Stimulated activated naive B cell treated with anti-CD40 and anti-IgM and Interleukin-4, amounts not matched to agents 10 μg/mL and 1 μg/mL and 100 μg/mL, for 72 hours (primary cell): ENCODE results near the gene BAZ2B.
"Not testable (repeated sequence)": the region's sequence is repeated elsewhere in the genome, so short reads cannot be mapped to it uniquely, and the experiment has no call there.

Experiments
- ATAC-seq, 2 donors: fragments of 150-1000 bp; cut with Tn5 transposase; replicated peaks; 2 replicates each; pipeline ENCODE4 v1.10.0; 2021; ENCODE audit warnings: moderate library complexity in 1 of 2
- DNase-seq: peaks from one replicate; pipeline ENCODE4 v3.0.0; 2021
- H3K27ac Mint-ChIP-seq: one replicate; pipeline ENCODE4 v1.8.0; 2022; ENCODE audit warnings: mild to moderate bottlenecking, mixed read lengths
- H3K27me3 Mint-ChIP-seq, 2 donors: one replicate each; pipeline ENCODE4 v1.8.0; 2022; ENCODE audit warnings: mixed read lengths in 2 of 2
- H3K36me3 Mint-ChIP-seq, 2 donors: one replicate each; pipeline ENCODE4 v1.8.0; 2022; ENCODE audit warnings: mixed read lengths in 2 of 2, mild to moderate bottlenecking in 1 of 2
- H3K4me1 Mint-ChIP-seq, 2 donors: one replicate each; pipeline ENCODE4 v1.8.0; 2022; ENCODE audit warnings: mixed read lengths in 2 of 2, mild to moderate bottlenecking in 1 of 2
- H3K4me3 Mint-ChIP-seq, 2 donors: one replicate each; pipeline ENCODE4 v1.8.0; 2022; ENCODE audit warnings: mild to moderate bottlenecking in 2 of 2, mixed read lengths in 2 of 2, moderate library complexity in 1 of 2
- H3K9me3 Mint-ChIP-seq, 2 donors: one replicate each; pipeline ENCODE4 v1.8.0; 2022; ENCODE audit warnings: mixed read lengths in 2 of 2, mild to moderate bottlenecking in 1 of 2

Gene BAZ2B

GRCh38 chr2:159382447-159383028 is 233.8 kb downstream of the BAZ2B start:
- Mint-ChIP-seq H3K9me3 (no peaks in the 10 kb centered on the region), H3K4me1 (no peaks in the 10 kb centered on the region), H3K27me3 (no peaks in the 10 kb centered on the region), H3K36me3 (peaks cover 5 to 10% of the 10 kb centered on the region in 2 donors), H3K4me3 (no peak overlapping the region), H3K27ac (no peak overlapping the region)
- ATAC-seq (no peak), DNase-seq (no peak)

GRCh38 chr2:159381574-159381973 is 234.8 kb downstream of the BAZ2B start:
- ATAC-seq (no peak), DNase-seq (no peak)
- no peak overlapping the region for H3K4me3 Mint-ChIP-seq
- H3K9me3 Mint-ChIP-seq = no peaks in the 10 kb centered on the region
- no peak overlapping the region for H3K27ac Mint-ChIP-seq
- peaks cover 4 to 10% of the 10 kb centered on the region in 2 donors for H3K36me3 Mint-ChIP-seq
- no peaks in the 10 kb centered on the region for H3K27me3 Mint-ChIP-seq
- no peaks in the 10 kb centered on the region for H3K4me1 Mint-ChIP-seq

- Mint-ChIP-seq H3K4me1 (no peaks in the 10 kb centered on the region), H3K4me3 (no peak overlapping the region), H3K36me3 (peaks cover 3 to 9% of the 10 kb centered on the region in 2 donors), H3K27me3 (no peaks in the 10 kb centered on the region), H3K27ac (no peak overlapping the region), H3K9me3 (no peaks in the 10 kb centered on the region)
- DNase-seq (no peak), ATAC-seq (no peak)
Measured at GRCh38 chr2:159380685-159381239, 235.6 kb downstream of the BAZ2B start.

GRCh38 chr2:159379181-159379580 is 237.2 kb downstream of the BAZ2B start:
- Mint-ChIP-seq H3K36me3 (peaks cover 3 to 8% of the 10 kb centered on the region in 2 donors), H3K27me3 (no peaks in the 10 kb centered on the region), H3K9me3 (no peaks in the 10 kb centered on the region), H3K4me1 (no peaks in the 10 kb centered on the region), H3K4me3 (no peak overlapping the region), H3K27ac (no peak overlapping the region)
- no peak for DNase-seq
- ATAC-seq = no peak

GRCh38 chr2:159375241-159375640 is 241.1 kb downstream of the BAZ2B start:
- peaks cover 12 to 21% of the 10 kb centered on the region in 2 donors for H3K36me3 Mint-ChIP-seq
- no peak overlapping the region for H3K27ac Mint-ChIP-seq

GRCh38 chr2:159371506-159371905 is 244.8 kb downstream of the BAZ2B start:
- no peak for DNase-seq
- Mint-ChIP-seq H3K9me3 (no peaks in the 10 kb centered on the region), H3K36me3 (peaks cover 13 to 30% of the 10 kb centered on the region in 2 donors), H3K4me1 (no peaks in the 10 kb centered on the region), H3K4me3 (no peak overlapping the region), H3K27me3 (no peaks in the 10 kb centered on the region), H3K27ac (no peak overlapping the region)
- ATAC-seq = no peak

More at GRCh38 chr2:159375241-159375640, 241.1 kb downstream of the BAZ2B start:
- Mint-ChIP-seq H3K4me1 (no peaks in the 10 kb centered on the region), H3K9me3 (no peaks in the 10 kb centered on the region), H3K27me3 (no peaks in the 10 kb centered on the region), H3K4me3 (no peak overlapping the region)
- ATAC-seq = no peak
- DNase-seq = no peak

- no peak for ATAC-seq
- H3K27me3 Mint-ChIP-seq = no peaks in the 10 kb centered on the region
- no peak overlapping the region for H3K27ac Mint-ChIP-seq
- H3K36me3 Mint-ChIP-seq = peaks cover 20 to 36% of the 10 kb centered on the region in 2 donors
- peaks cover 0 to 2% of the 10 kb centered on the region in 2 donors for H3K9me3 Mint-ChIP-seq
- H3K4me3 Mint-ChIP-seq = no peak overlapping the region
- DNase-seq = no peak
- H3K4me1 Mint-ChIP-seq = no peaks in the 10 kb centered on the region
Measured at GRCh38 chr2:159366538-159366937, 249.8 kb downstream of the BAZ2B start.

GRCh38 chr2:159362816-159363251 is 253.5 kb downstream of the BAZ2B start:
- peaks cover 24 to 29% of the 10 kb centered on the region in 2 donors for H3K36me3 Mint-ChIP-seq
- no peak overlapping the region for H3K4me3 Mint-ChIP-seq
- H3K9me3 Mint-ChIP-seq = peaks cover 0 to 2% of the 10 kb centered on the region in 2 donors
- no peak overlapping the region for H3K27ac Mint-ChIP-seq
- H3K27me3 Mint-ChIP-seq = no peaks in the 10 kb centered on the region
- ATAC-seq = no peak
- DNase-seq = no peak
- no peaks in the 10 kb centered on the region for H3K4me1 Mint-ChIP-seq

- no peaks in the 10 kb centered on the region for H3K27me3 Mint-ChIP-seq
Measured at GRCh38 chr2:159362094-159362493, 254.3 kb downstream of the BAZ2B start.

GRCh38 chr2:159361603-159362002 is 254.7 kb downstream of the BAZ2B start:
- not testable (repeated sequence) for ATAC-seq, H3K27ac Mint-ChIP-seq, H3K27me3 Mint-ChIP-seq, H3K4me1 Mint-ChIP-seq, H3K9me3 Mint-ChIP-seq, H3K4me3 Mint-ChIP-seq, DNase-seq
- H3K36me3 Mint-ChIP-seq = peaks cover 26 to 36% of the 10 kb centered on the region in 2 donors

More at GRCh38 chr2:159362094-159362493, 254.3 kb downstream of the BAZ2B start:
- Mint-ChIP-seq H3K4me3 (no peak overlapping the region), H3K36me3 (peaks cover 24 to 31% of the 10 kb centered on the region in 2 donors), H3K27ac (no peak overlapping the region), H3K9me3 (peaks cover 0 to 2% of the 10 kb centered on the region in 2 donors), H3K4me1 (peaks cover 0 to under 1% of the 10 kb centered on the region in 2 donors)
- ATAC-seq = no peak
- DNase-seq = no peak

- no peak for ATAC-seq
- Mint-ChIP-seq H3K36me3 (peaks cover 15% of the 10 kb centered on the region in 2 donors), H3K27ac (no peak overlapping the region), H3K9me3 (no peaks in the 10 kb centered on the region), H3K27me3 (no peaks in the 10 kb centered on the region), H3K4me1 (peaks cover 0 to 1% of the 10 kb centered on the region in 2 donors), H3K4me3 (no peak overlapping the region)
- no peak for DNase-seq
Measured at GRCh38 chr2:159356053-159356554, 260.2 kb downstream of the BAZ2B start.

GRCh38 chr2:159351977-159352376 is 264.4 kb downstream of the BAZ2B start:
- Mint-ChIP-seq H3K4me1 (no peaks in the 10 kb centered on the region), H3K27ac (no peak overlapping the region), H3K4me3 (no peak overlapping the region)

GRCh38 chr2:159349674-159350299 is 266.6 kb downstream of the BAZ2B start:
- ATAC-seq (no peak), DNase-seq (no peak)
- Mint-ChIP-seq H3K4me1 (no peaks in the 10 kb centered on the region), H3K4me3 (no peak overlapping the region), H3K27me3 (no peaks in the 10 kb centered on the region), H3K36me3 (peaks cover 0 to 6% of the 10 kb centered on the region in 2 donors), H3K9me3 (no peaks in the 10 kb centered on the region), H3K27ac (no peak overlapping the region)

More at GRCh38 chr2:159351977-159352376, 264.4 kb downstream of the BAZ2B start:
- DNase-seq (no peak), ATAC-seq (no peak)
- H3K27me3 Mint-ChIP-seq = no peaks in the 10 kb centered on the region
- H3K36me3 Mint-ChIP-seq = peaks cover 7 to 12% of the 10 kb centered on the region in 2 donors
- no peaks in the 10 kb centered on the region for H3K9me3 Mint-ChIP-seq

GRCh38 chr2:159326569-159327255 is 289.6 kb downstream of the BAZ2B start:
- H3K4me1 Mint-ChIP-seq = peaks cover 0 to 2% of the 10 kb centered on the region in 2 donors
- ATAC-seq = no peak
- no peaks in the 10 kb centered on the region for H3K27me3 Mint-ChIP-seq
- no peaks in the 10 kb centered on the region for H3K9me3 Mint-ChIP-seq
- no peak overlapping the region for H3K27ac Mint-ChIP-seq
- H3K36me3 Mint-ChIP-seq = peaks cover 9 to 24% of the 10 kb centered on the region in 2 donors
- H3K4me3 Mint-ChIP-seq = no peak overlapping the region
- no peak for DNase-seq
